Endodermal cell (in vitro differentiated cells): ENCODE measurements around the gene UPF2. TPM values are rescaled to one million over a fixed set of nuclear protein-coding genes. Genes with fewer than 3 reads are reported as not detected.

Source experiments
- DNase-seq: peaks from one replicate; pipeline ENCODE4 v3.0.0-alpha.2; 2017
- H3K27ac ChIP-seq: 2 replicates; pipeline ENCODE4 v1.5.1; 2013; ENCODE audit warnings: mild to moderate bottlenecking, low read depth, low read length, moderate library complexity
- H3K27me3 ChIP-seq: 2 replicates; pipeline ENCODE4 v1.6.1; 2013; ENCODE audit warnings: mild to moderate bottlenecking, low read length, moderate library complexity; ENCODE audit not compliant: insufficient read depth, control insufficient read depth, poor library complexity, severe bottlenecking
- H3K36me3 ChIP-seq: 2 replicates; pipeline ENCODE4 v1.7.0; 2013; ENCODE audit warnings: mild to moderate bottlenecking, low read length, moderate library complexity; ENCODE audit not compliant: control insufficient read depth, insufficient read depth
- H3K4me1 ChIP-seq: one replicate; pipeline ENCODE4 v1.7.0; 2013; ENCODE audit warnings: low read length; ENCODE audit not compliant: control insufficient read depth, insufficient read depth
- H3K4me3 ChIP-seq: 2 replicates; pipeline ENCODE4 v1.5.1; 2013; ENCODE audit warnings: mild to moderate bottlenecking, low read length, moderate library complexity
- H3K9ac ChIP-seq: 2 replicates; pipeline ENCODE4 v1.6.1; 2013; ENCODE audit warnings: mild to moderate bottlenecking, low read length, moderate library complexity; ENCODE audit not compliant: poor library complexity, severe bottlenecking; ENCODE audit errors: extremely low read depth
- H3K9me3 ChIP-seq: 2 replicates; pipeline ENCODE4 v1.6.1; 2013; ENCODE audit warnings: mild to moderate bottlenecking, low read length, moderate library complexity; ENCODE audit not compliant: control insufficient read depth
- H3K27ac Mint-ChIP-seq: 2 replicates; pipeline ENCODE4 v1.8.0; 2020; ENCODE audit warnings: mixed read lengths
- H3K27me3 Mint-ChIP-seq: 2 replicates; pipeline ENCODE4 v1.8.0; 2021; ENCODE audit warnings: mild to moderate bottlenecking, mixed read lengths; ENCODE audit not compliant: insufficient read depth
- H3K36me3 Mint-ChIP-seq: 2 replicates; pipeline ENCODE4 v1.8.0; 2020; ENCODE audit warnings: low read depth, mixed read lengths
- H3K4me1 Mint-ChIP-seq: 2 replicates; pipeline ENCODE4 v1.8.0; 2020; ENCODE audit warnings: mixed read lengths
- H3K4me3 Mint-ChIP-seq: 2 replicates; pipeline ENCODE4 v1.8.0; 2020; ENCODE audit warnings: mild to moderate bottlenecking, moderate library complexity, mixed read lengths
- H3K9me3 Mint-ChIP-seq: 2 replicates; pipeline ENCODE4 v1.8.0; 2020; ENCODE audit warnings: mild to moderate bottlenecking, mixed read lengths
- CTCF ChIP-seq: fragments of 200-600 bp; sonication (generic); conservative IDR thresholded peaks from 2 replicates; pipeline ENCODE4 v1.5.0; 2021; ENCODE audit warnings: antibody characterized with exemption, mild to moderate bottlenecking
- WGBS, 2 experiments: methylation state at CpG; one replicate each; pipeline versions ENCODE4 v1.1.5 to v1.1.7; 2013; ENCODE audit warnings: missing lambda C conversion rate in 2 of 2, mixed read lengths in 1 of 2; ENCODE audit not compliant: insufficient coverage in 1 of 2, insufficient read length in 1 of 2; 5-methylcytosine and 5-hydroxymethylcytosine counted together
- total RNA-seq, 2 donors: library from RNA; stranded (reverse); fragmentation: NEBNext Ultra II Directional in 1 of 2; extraction: Animal tissue kit (Norgen Biotek cat#: 25700) in 1 of 2; gene quantifications; 2 replicates in 1 of 2; 3 replicates in 1 of 2; pipeline ENCODE4 v1.2.1, GENCODE V29; 2021

The UPF2 gene
- total RNA-seq, 2 donors from 2014 or later = 16.8 to 23.4 TPM

- no peak overlapping the region for H3K4me3 ChIP-seq
- Mint-ChIP-seq H3K27ac (no peak overlapping the region), H3K36me3 (no peaks in the 10 kb centered on the region), H3K4me1 (peaks cover 6% of the 10 kb centered on the region), H3K27me3 (no peaks in the 10 kb centered on the region), H3K4me3 (no peak overlapping the region), H3K9me3 (no peaks in the 10 kb centered on the region)
- no peaks in the 10 kb centered on the region for H3K9me3 ChIP-seq
- H3K9ac ChIP-seq = no peak overlapping the region
- TF ChIP-seq CTCF = no peak
- no peak for DNase-seq
- WGBS, 2 experiments = 90% methylated on average over 3 of the region's 3 CpGs; no CpG with 5 or more reads in 1 of the 2 experiments
- H3K27me3 ChIP-seq = no peaks in the 10 kb centered on the region
- no peaks in the 10 kb centered on the region for H3K4me1 ChIP-seq
- H3K36me3 ChIP-seq = no peaks in the 10 kb centered on the region
- no peak overlapping the region for H3K27ac ChIP-seq
These were observed 144.6 kb downstream of the UPF2 start for GRCh38 chr10:11898033-11898371.

- H3K27ac Mint-ChIP-seq = no peak overlapping the region
- WGBS, 2 experiments = 94 to 99% methylated on average over 2 to 5 of the region's 5 CpGs
- no peaks in the 10 kb centered on the region for H3K27me3 Mint-ChIP-seq
These were observed 145.9 kb downstream of the UPF2 start for GRCh38 chr10:11896549-11897200.

GRCh38 chr10:11895598-11895997, 147.0 kb downstream of the UPF2 start:
- H3K9me3 Mint-ChIP-seq = no peaks in the 10 kb centered on the region
- no peaks in the 10 kb centered on the region for H3K9me3 ChIP-seq
- no peak overlapping the region for H3K4me3 Mint-ChIP-seq
- no peak overlapping the region for H3K27ac ChIP-seq
- no peaks in the 10 kb centered on the region for H3K4me1 ChIP-seq
- 85 to 95% methylated on average over 4 to 5 of the region's 5 CpGs for WGBS, 2 experiments
- no peaks in the 10 kb centered on the region for H3K27me3 ChIP-seq
- no peak for TF ChIP-seq CTCF
- no peaks in the 10 kb centered on the region for H3K4me1 Mint-ChIP-seq
- no peak overlapping the region for H3K4me3 ChIP-seq
- no peaks in the 10 kb centered on the region for H3K36me3 ChIP-seq
- no peaks in the 10 kb centered on the region for H3K36me3 Mint-ChIP-seq
- no peak overlapping the region for H3K9ac ChIP-seq
- H3K27ac Mint-ChIP-seq = no peak overlapping the region
- DNase-seq = no peak
- H3K27me3 Mint-ChIP-seq = no peaks in the 10 kb centered on the region

More at GRCh38 chr10:11896549-11897200, 145.9 kb downstream of the UPF2 start:
- Histone ChIP-seq H3K27ac (no peak overlapping the region), H3K9ac (no peak overlapping the region), H3K4me3 (no peak overlapping the region), H3K4me1 (no peaks in the 10 kb centered on the region), H3K9me3 (no peaks in the 10 kb centered on the region), H3K36me3 (no peaks in the 10 kb centered on the region), H3K27me3 (no peaks in the 10 kb centered on the region)
- Mint-ChIP-seq H3K4me3 (no peak overlapping the region), H3K4me1 (peaks cover 3% of the 10 kb centered on the region), H3K36me3 (no peaks in the 10 kb centered on the region), H3K9me3 (no peaks in the 10 kb centered on the region)
- no peak for DNase-seq
- no peak for TF ChIP-seq CTCF
